Activated effector memory CD4-positive, alpha-beta T cell treated with anti-CD3 and anti-CD28 coated beads, Interleukin-2, amount 50 U/mL, for 16 hours (primary cell): Measurements from ENCODE around the gene TOMM20.

Source experiments
- DNase-seq: peaks from one replicate; pipeline ENCODE4 v3.0.0-alpha.2; 2020

Gene TOMM20

GRCh38 chr1:235133086-235133485, 4.4 kb upstream of the TOMM20 start:
- no peak for DNase-seq

GRCh38 chr1:235131961-235132360, 3.3 kb upstream of the TOMM20 start:
- no peak for DNase-seq

- DNase-seq, result no peak
Observed at GRCh38 chr1:235130766-235131270, 2.2 kb upstream of the TOMM20 start.

GRCh38 chr1:235129774-235130570, 1.3 kb upstream of the TOMM20 start:
- no peak for DNase-seq

- DNase-seq, result no peak
Observed at GRCh38 chr1:235127732-235128455, 743 bp downstream of the TOMM20 start.

- no peak for DNase-seq
Observed at GRCh38 chr1:235127203-235127602, 1.4 kb downstream of the TOMM20 start.

GRCh38 chr1:235124665-235125064, 4.0 kb downstream of the TOMM20 start:
- DNase-seq, result no peak

GRCh38 chr1:235124111-235124510, 4.5 kb downstream of the TOMM20 start:
- no peak for DNase-seq

- DNase-seq, result no peak
Observed at GRCh38 chr1:235122348-235122747, 6.3 kb downstream of the TOMM20 start.

- DNase-seq, result no peak
Observed at GRCh38 chr1:235113183-235113917, 15.3 kb downstream of the TOMM20 start.

- no peak for DNase-seq
Observed at GRCh38 chr1:235112297-235113182, 16.1 kb downstream of the TOMM20 start.

GRCh38 chr1:235111107-235111506, 17.5 kb downstream of the TOMM20 start:
- no peak for DNase-seq

- DNase-seq, result peak; percentile 52
Observed at GRCh38 chr1:235108876-235109275, 19.8 kb downstream of the TOMM20 start.

GRCh38 chr1:235108185-235108593, 20.4 kb downstream of the TOMM20 start:
- DNase-seq, result peak; percentile 41

GRCh38 chr1:235107368-235108184, 21.1 kb downstream of the TOMM20 start:
- DNase-seq, result peak; percentile 43

GRCh38 chr1:235106457-235106856, 22.2 kb downstream of the TOMM20 start:
- peak; percentile 13 for DNase-seq

- DNase-seq, result no peak
Observed at GRCh38 chr1:235105051-235106043, 23.3 kb downstream of the TOMM20 start.

GRCh38 chr1:235102993-235103411, 25.6 kb downstream of the TOMM20 start:
- no peak for DNase-seq

GRCh38 chr1:235102259-235102582, 26.4 kb downstream of the TOMM20 start:
- no peak for DNase-seq

GRCh38 chr1:235101558-235102258, 26.9 kb downstream of the TOMM20 start:
- no peak for DNase-seq
